GM18867 (cell line): ENCODE measurements around the gene RINL.

ENCODE experiments used
- ATAC-seq: cut with Tn5 transposase; IDR thresholded peaks from one replicate; pipeline ENCODE4 v1.9.1; 2021; ENCODE audit warnings: mild to moderate bottlenecking, moderate library complexity; ENCODE audit not compliant: unreplicated experiment

The RINL gene, protein sequence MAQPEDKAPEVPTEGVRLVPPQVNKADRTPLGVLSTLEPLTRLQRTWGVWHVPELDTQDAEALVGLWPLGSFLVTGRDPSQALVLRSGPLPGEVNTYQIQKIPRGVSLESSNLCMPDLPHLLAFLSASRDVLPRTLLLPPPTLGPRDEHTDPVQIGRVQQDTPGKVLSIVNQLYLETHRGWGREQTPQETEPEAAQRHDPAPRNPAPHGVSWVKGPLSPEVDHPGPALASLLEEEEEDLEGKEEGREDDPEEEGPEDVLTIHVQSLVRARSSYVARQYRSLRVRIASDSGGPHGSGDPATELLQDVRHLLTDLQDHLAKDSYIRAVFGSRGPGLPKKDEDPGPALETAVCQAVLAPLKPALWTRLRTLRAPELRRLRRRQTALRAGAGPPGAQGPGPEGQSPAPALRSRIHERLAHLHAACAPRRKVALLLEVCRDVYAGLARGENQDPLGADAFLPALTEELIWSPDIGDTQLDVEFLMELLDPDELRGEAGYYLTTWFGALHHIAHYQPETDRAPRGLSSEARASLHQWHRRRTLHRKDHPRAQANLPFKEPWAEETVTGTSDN

DNA sequence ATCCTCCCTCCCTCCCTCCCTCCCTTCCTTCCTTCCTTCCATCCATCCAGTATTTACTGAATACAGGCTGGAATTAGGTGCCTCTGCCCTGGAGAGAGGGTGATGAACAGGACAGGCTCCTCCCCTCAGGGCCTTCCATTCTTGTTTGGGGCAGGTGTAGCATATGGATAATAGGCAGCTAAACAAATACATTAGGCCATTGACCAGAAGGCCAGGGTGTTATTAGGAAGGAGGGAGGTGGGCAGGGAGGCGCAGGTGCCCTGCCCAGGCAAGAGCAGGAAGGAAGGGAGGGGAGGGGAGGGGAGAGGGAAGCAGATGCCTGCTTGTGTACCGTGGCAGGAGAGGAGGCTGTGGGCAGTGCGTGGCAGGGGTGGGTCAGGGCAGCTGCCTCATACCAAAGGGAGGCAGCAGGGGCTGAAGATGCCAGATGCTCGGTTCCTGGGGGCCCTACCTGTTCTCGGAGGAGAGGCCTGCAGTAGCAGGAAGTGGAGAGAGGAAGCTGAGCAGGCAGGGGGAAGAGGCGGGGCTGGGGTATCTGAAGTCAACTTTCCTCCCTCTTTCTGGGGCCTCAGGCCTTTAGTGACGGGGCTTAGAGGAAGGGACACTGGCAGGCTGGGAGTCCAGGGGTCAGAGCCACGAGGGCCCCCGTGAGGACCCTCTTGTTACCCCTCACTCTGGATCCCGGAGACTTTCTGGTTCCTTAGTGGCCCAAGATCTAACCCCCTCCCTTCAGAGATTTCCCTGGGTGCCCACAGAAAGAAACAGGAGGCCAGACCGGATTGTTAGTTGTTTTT, at the start of gene RINL:
TSS of gene RINL (minus strand) at position 495 of the 794 bp plus-strand sequence. CDS start 1,533 bp downstream, outside the sequence.
- ATAC-seq = no peak

GRCh38 chr19:38924388-38924787, 46.3 kb upstream of the RINL start:
- no peak for ATAC-seq

GRCh38 chr19:38922482-38922881, 44.4 kb upstream of the RINL start:
- no peak for ATAC-seq

GRCh38 chr19:38921420-38922274, 43.6 kb upstream of the RINL start:
- no peak for ATAC-seq

GRCh38 chr19:38920602-38921419, 42.7 kb upstream of the RINL start:
- no peak for ATAC-seq

DNA sequence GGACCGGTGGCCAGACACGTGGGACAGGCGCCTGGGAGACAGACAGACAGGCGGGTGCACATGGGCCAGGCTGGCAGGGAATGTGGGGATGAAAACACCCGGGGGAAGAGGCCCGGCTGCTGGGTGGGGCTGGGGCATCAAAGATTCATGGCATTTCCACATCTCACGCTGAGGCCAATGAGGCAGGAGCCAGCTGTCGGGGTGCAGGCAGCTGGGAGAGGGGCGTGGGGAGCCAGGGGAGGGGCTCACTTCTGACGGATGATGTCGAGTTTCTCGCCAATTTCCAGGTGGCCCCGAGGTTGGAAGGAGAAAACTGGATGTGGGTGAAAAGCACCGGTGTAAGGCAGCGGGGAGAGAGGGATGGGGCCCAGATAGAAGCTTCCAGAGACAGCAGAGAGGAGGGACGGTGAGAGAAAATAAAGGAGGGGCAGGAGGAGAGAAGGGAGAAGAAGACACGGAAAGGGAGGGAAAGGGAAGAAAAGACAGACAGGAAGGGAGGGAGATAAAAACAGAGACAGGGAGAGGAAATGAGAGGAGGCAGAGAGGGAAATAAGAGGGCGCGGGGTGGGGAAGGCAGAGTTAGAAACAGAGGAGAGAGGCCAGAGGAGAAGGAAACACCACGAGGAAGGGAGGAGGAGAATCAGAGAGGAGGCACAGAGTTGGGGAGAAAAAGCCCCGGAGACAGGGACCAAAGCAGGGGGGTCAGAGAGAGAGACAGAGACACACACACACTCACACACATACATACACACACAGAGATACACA, 41.9 kb upstream of the RINL start:
- ATAC-seq = no peak

- no peak for ATAC-seq
Measured at GRCh38 chr19:38918526-38918925, 40.5 kb upstream of the RINL start.

- no peak for ATAC-seq
Measured at GRCh38 chr19:38917921-38918491, 39.9 kb upstream of the RINL start.

GRCh38 chr19:38917516-38917915, 39.4 kb upstream of the RINL start:
- ATAC-seq = no peak

- no peak for ATAC-seq
Measured at GRCh38 chr19:38915329-38916321, 37.5 kb upstream of the RINL start.

DNA sequence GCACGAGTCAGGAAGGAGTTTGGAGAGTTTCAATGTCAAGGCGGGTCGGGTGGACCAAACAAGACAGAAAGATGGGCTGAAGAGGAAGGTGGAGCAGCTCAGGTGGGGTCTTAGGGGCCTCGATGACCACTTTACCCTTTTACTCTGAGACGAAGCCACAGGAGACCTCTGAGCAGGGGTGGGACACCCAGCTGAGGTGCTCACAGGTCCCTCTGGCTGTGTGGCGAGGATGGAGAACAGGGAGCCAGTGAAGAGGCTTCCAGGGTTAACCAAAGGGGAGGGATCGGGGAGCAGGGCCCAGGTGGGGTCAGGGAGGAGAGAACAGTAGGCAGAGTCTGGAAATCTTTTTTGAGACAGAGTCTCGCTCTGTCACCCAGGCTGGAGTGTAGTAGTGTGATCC, 35.9 kb upstream of the RINL start:
- ATAC-seq = no peak

- ATAC-seq = no peak
Measured at GRCh38 chr19:38912600-38913514, 34.8 kb upstream of the RINL start.

- ATAC-seq = no peak
Measured at GRCh38 chr19:38911388-38912001, 33.4 kb upstream of the RINL start.

DNA sequence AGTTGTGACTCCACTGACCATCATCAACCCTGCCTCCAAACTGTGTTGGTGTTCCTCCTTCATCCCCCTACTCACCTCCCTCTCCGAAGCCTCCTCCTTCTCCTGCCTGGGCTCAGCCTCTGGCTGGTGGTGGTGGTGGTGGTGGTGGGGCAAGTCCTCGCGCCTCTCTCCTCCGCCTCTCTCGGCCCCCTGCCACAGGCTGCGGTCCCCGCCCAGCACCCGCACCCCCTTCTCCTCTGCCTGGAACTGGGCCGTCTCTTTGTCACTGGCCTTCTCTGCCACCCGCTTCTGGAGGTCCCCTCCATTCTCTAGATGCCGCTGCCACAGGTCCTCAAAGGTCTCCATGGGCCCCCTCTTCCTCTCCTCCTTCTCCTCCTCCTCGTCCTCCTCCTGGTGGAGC, 32.4 kb upstream of the RINL start:
- ATAC-seq = no peak

GRCh38 chr19:38908911-38909310, 30.8 kb upstream of the RINL start:
- no peak for ATAC-seq

- no peak for ATAC-seq
Measured at GRCh38 chr19:38907670-38908069, 29.6 kb upstream of the RINL start.
